Measurements from ENCODE around the gene GRHPR.

DNA sequence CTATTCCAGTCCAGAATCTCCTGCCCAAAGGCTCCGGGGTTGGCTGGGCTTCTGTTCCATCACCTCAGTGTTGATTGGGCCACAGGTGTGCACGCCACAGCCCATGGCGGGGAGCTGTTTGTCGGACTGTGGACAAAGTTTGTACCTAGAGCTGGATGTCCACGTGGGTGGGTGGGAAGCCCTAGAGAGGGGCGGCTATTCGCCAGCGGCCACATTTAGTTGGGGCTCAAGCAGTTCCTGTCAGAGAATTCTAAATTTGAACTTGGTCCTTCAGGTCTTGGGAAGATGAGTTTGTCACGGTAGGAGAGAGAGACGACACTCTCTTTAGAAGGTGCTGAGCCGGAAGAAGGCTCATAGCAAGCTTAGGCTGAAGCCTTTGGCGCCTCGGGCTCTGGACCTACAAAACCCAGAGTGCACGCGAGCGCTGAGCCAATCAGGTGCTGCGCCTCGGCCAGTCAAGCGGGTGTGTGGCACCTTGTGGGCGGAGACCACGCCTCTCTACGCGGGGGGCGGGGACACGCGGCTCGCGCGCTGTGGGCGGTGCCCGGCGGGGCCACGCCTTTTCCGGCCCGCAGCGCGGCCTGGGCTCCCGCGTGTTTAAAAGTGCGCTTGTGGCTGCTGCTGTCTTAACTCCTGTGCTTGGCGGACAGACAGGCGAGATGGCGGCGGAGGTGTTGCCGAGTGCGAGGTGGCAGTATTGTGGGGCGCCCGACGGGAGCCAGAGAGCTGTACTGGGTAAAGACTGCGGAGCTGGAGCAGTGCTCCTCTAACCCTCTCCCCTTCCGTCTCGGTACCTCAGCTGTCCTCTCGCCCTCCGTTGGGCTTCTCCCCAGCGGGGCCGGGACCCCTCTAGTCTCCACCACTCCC, 63.1 kb downstream of the GRHPR start, which contains the start of gene POLR1E:
- TF ChIP-seq FOS (IDR thresholded peaks at IDR 0.05; ENCODE audit: borderline replicate concordance, extremely low read depth, insufficient read length) (no peak), SP1 (IDR thresholded peaks at IDR 0.05; ENCODE audit: low read depth, low read length) (peak; percentile 92), SUZ12 (IDR thresholded peaks at IDR 0.05; ENCODE audit: unreplicated experiment) (no peak)

Data from GM12878 (cell line).